Tibial artery (tissue), 4 donors: ENCODE data around the gene RTP2.

ENCODE experiments used
- DNase-seq, 2 donors: peaks; one replicate each; pipeline ENCODE4 v3.0.0-alpha.2; 2019
- H3K27ac ChIP-seq, 2 donors: fragments of 200-600 bp; sonication (generic) in 1 of 2; 1 replicate in 1 of 2; 2 replicates in 1 of 2; pipeline ENCODE4 v1.5.1; 2018 to 2019; ENCODE audit warnings: mild to moderate bottlenecking in 1 of 2
- H3K27me3 ChIP-seq, 2 donors: fragments of 200-600 bp; sonication (generic) in 1 of 2; one replicate each; pipeline versions ENCODE4 v1.5.1 to v1.6.0; 2016 to 2019
- H3K36me3 ChIP-seq, 3 donors: fragments of 200-600 bp; sonication (generic) in 2 of 3; one replicate each; pipeline ENCODE4 v1.5.1; 2016 to 2019; ENCODE audit warnings: mild to moderate bottlenecking in 2 of 3
- H3K4me1 ChIP-seq, 4 donors: fragments of 200-600 bp; sonication (generic) in 2 of 4; 1 replicate in 3 of 4; 2 replicates in 1 of 4; pipeline ENCODE4 v1.5.1; 2016 to 2019
- H3K4me3 ChIP-seq, 2 donors: fragments of 200-600 bp; sonication (generic) in 1 of 2; 1 replicate in 1 of 2; 2 replicates in 1 of 2; pipeline ENCODE4 v1.5.1; 2018 to 2019; ENCODE audit warnings: mild to moderate bottlenecking in 2 of 2
- H3K9me3 ChIP-seq, 3 donors: fragments of 200-600 bp; sonication (generic) in 1 of 3; one replicate each; pipeline ENCODE4 v1.5.1; 2016 to 2019
- intact Hi-C: fragments of 100-400 bp; cut with DNase I; formaldehyde crosslinking; loops from one replicate; pipeline ENCODE4 v1.15.0; 2023; ENCODE audit warnings: low total_unique reads
- TF ChIP-seq, protein P1 (sequence below), 2 experiments: fragments of 200-600 bp in 1 of 2; fragments of 450-650 bp in 1 of 2; IDR thresholded peaks; one replicate each; pipeline ENCODE4 v1.5.1; 2017 to 2019; ENCODE audit warnings: antibody characterized with exemption in 2 of 2, mild to moderate bottlenecking in 1 of 2, moderate library complexity in 1 of 2

The RTP2 gene

GRCh38 chr3:187739561-187740332 is 37.4 kb upstream of the RTP2 start:
- peak; percentile 90 to 93 for DNase-seq
- peaks cover 0 to 41% (median 28%) of the 10 kb centered on the region in 4 donors for H3K4me1 ChIP-seq
- H3K36me3 ChIP-seq = peaks cover under 1 to 3% (median under 1%) of the 10 kb centered on the region in 3 donors
- peak overlapping the region; percentile 75 to 78 for H3K4me3 ChIP-seq
- intact Hi-C loops = loop anchor here (2.0 to 10.0 kb wide), 5 partner anchors 475 to 1408 kb away; no protein-coding TSS in a partner anchor
- TF ChIP-seq, protein P1, sequence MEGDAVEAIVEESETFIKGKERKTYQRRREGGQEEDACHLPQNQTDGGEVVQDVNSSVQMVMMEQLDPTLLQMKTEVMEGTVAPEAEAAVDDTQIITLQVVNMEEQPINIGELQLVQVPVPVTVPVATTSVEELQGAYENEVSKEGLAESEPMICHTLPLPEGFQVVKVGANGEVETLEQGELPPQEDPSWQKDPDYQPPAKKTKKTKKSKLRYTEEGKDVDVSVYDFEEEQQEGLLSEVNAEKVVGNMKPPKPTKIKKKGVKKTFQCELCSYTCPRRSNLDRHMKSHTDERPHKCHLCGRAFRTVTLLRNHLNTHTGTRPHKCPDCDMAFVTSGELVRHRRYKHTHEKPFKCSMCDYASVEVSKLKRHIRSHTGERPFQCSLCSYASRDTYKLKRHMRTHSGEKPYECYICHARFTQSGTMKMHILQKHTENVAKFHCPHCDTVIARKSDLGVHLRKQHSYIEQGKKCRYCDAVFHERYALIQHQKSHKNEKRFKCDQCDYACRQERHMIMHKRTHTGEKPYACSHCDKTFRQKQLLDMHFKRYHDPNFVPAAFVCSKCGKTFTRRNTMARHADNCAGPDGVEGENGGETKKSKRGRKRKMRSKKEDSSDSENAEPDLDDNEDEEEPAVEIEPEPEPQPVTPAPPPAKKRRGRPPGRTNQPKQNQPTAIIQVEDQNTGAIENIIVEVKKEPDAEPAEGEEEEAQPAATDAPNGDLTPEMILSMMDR (IDR thresholded peaks at IDR 0.05) = peak; percentile 97
- no peaks in the 10 kb centered on the region for H3K9me3 ChIP-seq
- H3K27me3 ChIP-seq = no peaks in the 10 kb centered on the region
- H3K27ac ChIP-seq = peak overlapping the region; percentile 93 to 99

GRCh38 chr3:187739094-187739560 is 36.8 kb upstream of the RTP2 start:
- peaks cover 6 to 9% (median 7%) of the 10 kb centered on the region in 3 donors for H3K36me3 ChIP-seq
- DNase-seq = peak in 1 of 2 donors; percentile 78
- H3K27me3 ChIP-seq = no peaks in the 10 kb centered on the region
- peak overlapping the region; percentile 75 to 78 for H3K4me3 ChIP-seq
- intact Hi-C loops = no loop called here
- TF ChIP-seq, protein P1 (IDR thresholded peaks at IDR 0.05) = no peak
- peaks cover 0 to 41% (median 28%) of the 10 kb centered on the region in 4 donors for H3K4me1 ChIP-seq
- no peaks in the 10 kb centered on the region for H3K9me3 ChIP-seq
- peak overlapping the region; percentile 93 to 99 for H3K27ac ChIP-seq

DNA sequence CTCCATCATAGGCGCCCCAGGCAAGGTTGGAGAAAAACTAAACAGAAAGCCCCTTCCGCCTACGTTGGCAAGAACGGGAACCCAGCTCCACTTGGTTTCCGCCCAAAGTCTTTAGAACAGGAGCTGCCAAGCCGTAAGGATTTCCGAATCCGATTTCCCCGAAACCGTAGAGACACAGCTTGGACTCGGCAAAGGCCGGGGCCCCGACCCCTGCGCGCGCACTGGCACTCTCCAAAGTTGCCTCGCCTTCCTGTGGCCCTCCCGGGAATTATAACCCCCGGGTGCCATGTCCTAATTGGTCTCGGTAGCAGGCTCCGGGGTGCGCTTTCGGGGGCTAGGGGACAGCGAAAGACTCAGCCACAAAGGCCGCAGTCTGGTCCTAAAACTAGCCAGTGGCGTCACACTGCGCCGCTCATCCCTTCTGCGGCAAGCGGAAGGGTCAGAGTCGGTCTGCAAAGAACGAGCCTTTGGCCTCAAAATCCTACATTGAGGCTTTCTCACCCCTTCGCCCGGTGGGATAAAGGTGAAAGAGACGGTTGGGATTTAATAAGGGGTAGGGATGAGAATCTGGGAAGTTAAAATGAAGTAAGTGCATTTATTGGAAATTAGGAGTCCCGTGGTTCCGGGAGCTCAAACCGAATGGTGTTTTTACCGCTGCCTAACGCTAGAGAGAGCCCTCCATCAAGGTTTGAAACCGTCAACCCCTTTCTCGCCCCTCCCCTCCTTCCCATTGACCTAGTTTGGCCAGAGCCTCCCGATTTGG is 36.2 kb upstream of the RTP2 start:
- TF ChIP-seq, protein P1 (IDR thresholded peaks at IDR 0.05) = peak; percentile 67 to 68
- Histone ChIP-seq H3K27me3 (no peaks in the 10 kb centered on the region), H3K9me3 (no peaks in the 10 kb centered on the region), H3K36me3 (peaks cover 12 to 15% (median 13%) of the 10 kb centered on the region in 3 donors), H3K4me1 (peaks cover 0 to 41% (median 29%) of the 10 kb centered on the region in 4 donors), H3K4me3 (peak overlapping the region; percentile 75 to 78), H3K27ac (peak overlapping the region; percentile 93 to 99)
- intact Hi-C loops = no loop called here
- peak; percentile 92 to 96 for DNase-seq

GRCh38 chr3:187738071-187738330 is 35.6 kb upstream of the RTP2 start:
- Histone ChIP-seq H3K4me3 (peak overlapping the region; percentile 75 to 78), H3K27me3 (no peaks in the 10 kb centered on the region), H3K27ac (peak overlapping the region; percentile 93 to 99), H3K36me3 (peaks cover 18 to 20% (median 18%) of the 10 kb centered on the region in 3 donors), H3K9me3 (no peaks in the 10 kb centered on the region), H3K4me1 (peaks cover 0 to 41% (median 29%) of the 10 kb centered on the region in 4 donors)
- intact Hi-C loops = no loop called here
- TF ChIP-seq, protein P1 (IDR thresholded peaks at IDR 0.05) = no peak
- no peak for DNase-seq

GRCh38 chr3:187737368-187738070 is 35.2 kb upstream of the RTP2 start:
- peak overlapping the region; percentile 75 to 78 for H3K4me3 ChIP-seq
- H3K4me1 ChIP-seq = peaks cover 0 to 38% (median 29%) of the 10 kb centered on the region in 4 donors
- intact Hi-C loops = no loop called here
- H3K27ac ChIP-seq = peak overlapping the region; percentile 93 to 99
- TF ChIP-seq, protein P1 (IDR thresholded peaks at IDR 0.05) = peak in 1 of 2 experiments; percentile 7
- peaks cover 22 to 25% (median 23%) of the 10 kb centered on the region in 3 donors for H3K36me3 ChIP-seq
- H3K27me3 ChIP-seq = no peaks in the 10 kb centered on the region
- DNase-seq = peak; percentile 74 to 90
- no peaks in the 10 kb centered on the region for H3K9me3 ChIP-seq
